ENCODE results near the gene NEUROD6. TPM values are rescaled to one million over a fixed set of nuclear protein-coding genes. Genes with fewer than 3 reads are reported as not detected.

NEUROD6 gene
- polyA plus RNA-seq, 3 donors, result not detected

- WGBS (ENCODE audit: insufficient coverage), result no CpG with 5 or more reads among the region's 5 CpGs
- no peaks in the 10 kb centered on the region for H3K36me3 ChIP-seq (replicated peaks in 1 of 2; ENCODE audit: control insufficient read depth in 1 of 2, insufficient read depth in 2 of 2, low read length in 2 of 2)
- H3K4me2 ChIP-seq (replicated peaks; ENCODE audit: extremely low read depth, low read length, poor library complexity, severe bottlenecking), result no peak overlapping the region
- H3K79me2 ChIP-seq (ENCODE audit: insufficient read depth, low read length), result no peaks in the 10 kb centered on the region
- Mint-ChIP-seq H3K4me3 (no peak overlapping the region), H3K9me3 (peaks cover 0 to 2% (median 0%) of the 10 kb centered on the region in 7 donors), H3K36me3 (no peaks in the 10 kb centered on the region), H3K27ac (no peak overlapping the region), H3K4me1 (no peaks in the 10 kb centered on the region), H3K27me3 (ENCODE audit: low read depth in 3 of 3) (peaks cover 0 to 3% (median 0%) of the 10 kb centered on the region in 3 donors)
- H3K4me3 ChIP-seq (replicated peaks in 1 of 3; ENCODE audit: low read depth in 2 of 3, low read length in 3 of 3), result no peak overlapping the region
- no peak overlapping the region for H2AFZ ChIP-seq (ENCODE audit: insufficient read depth, low read depth, low read length, poor library complexity, severe bottlenecking)
- no peak for TF ChIP-seq CTCF (IDR thresholded peaks at IDR 0.05)
- no peaks in the 10 kb centered on the region for H3K9me3 ChIP-seq (replicated peaks in 1 of 2; ENCODE audit: control insufficient read depth in 1 of 2, insufficient read depth in 1 of 2, low read length in 2 of 2)
- DNase-seq, result no peak
- H3K9ac ChIP-seq (ENCODE audit: insufficient read depth, low read length, poor library complexity, severe bottlenecking), result no peak overlapping the region
- intact Hi-C loops (cut with micrococcal nuclease), result no loop called here
- no peaks in the 10 kb centered on the region for H4K20me1 ChIP-seq (ENCODE audit: insufficient read depth, low read length)
- no peaks in the 10 kb centered on the region for H3K27me3 ChIP-seq (ENCODE audit: control insufficient read depth in 2 of 2, insufficient read depth in 2 of 2, low read length in 2 of 2)
- H3K27ac ChIP-seq (ENCODE audit: low read depth in 1 of 2, low read length in 2 of 2), result no peak overlapping the region
- H3K4me1 ChIP-seq (ENCODE audit: control insufficient read depth in 1 of 2, insufficient read depth in 2 of 2, low read length in 2 of 2), result no peaks in the 10 kb centered on the region
Observed at GRCh38 chr7:31308652-31309051, 31.9 kb downstream of the NEUROD6 start.

- no peak overlapping the region for H3K27ac Mint-ChIP-seq
- 100% methylated on average over 3 of the region's 7 CpGs for WGBS (ENCODE audit: insufficient coverage)
Observed at GRCh38 chr7:31307972-31308371, 32.6 kb downstream of the NEUROD6 start.

More at GRCh38 chr7:31307972-31308371, 32.6 kb downstream of the NEUROD6 start:
- TF ChIP-seq CTCF (IDR thresholded peaks at IDR 0.05), result no peak
- no peaks in the 10 kb centered on the region for H3K4me1 ChIP-seq (ENCODE audit: control insufficient read depth in 1 of 2, insufficient read depth in 2 of 2, low read length in 2 of 2)
- H3K9me3 ChIP-seq (replicated peaks in 1 of 2; ENCODE audit: control insufficient read depth in 1 of 2, insufficient read depth in 1 of 2, low read length in 2 of 2), result no peaks in the 10 kb centered on the region
- no peaks in the 10 kb centered on the region for H3K36me3 ChIP-seq (replicated peaks in 1 of 2; ENCODE audit: control insufficient read depth in 1 of 2, insufficient read depth in 2 of 2, low read length in 2 of 2)
- H3K9ac ChIP-seq (ENCODE audit: insufficient read depth, low read length, poor library complexity, severe bottlenecking), result no peak overlapping the region
- no peak for DNase-seq
- no peak overlapping the region for H3K4me3 Mint-ChIP-seq
- H3K27ac ChIP-seq (ENCODE audit: low read depth in 1 of 2, low read length in 2 of 2), result no peak overlapping the region
- no peaks in the 10 kb centered on the region for H3K79me2 ChIP-seq (ENCODE audit: insufficient read depth, low read length)
- peaks cover 0 to 3% (median 0%) of the 10 kb centered on the region in 3 donors for H3K27me3 Mint-ChIP-seq (ENCODE audit: low read depth in 3 of 3)
- no peak overlapping the region for H2AFZ ChIP-seq (ENCODE audit: insufficient read depth, low read depth, low read length, poor library complexity, severe bottlenecking)
- no peaks in the 10 kb centered on the region for H3K36me3 Mint-ChIP-seq
- H4K20me1 ChIP-seq (ENCODE audit: insufficient read depth, low read length), result no peaks in the 10 kb centered on the region
- no peak overlapping the region for H3K4me3 ChIP-seq (replicated peaks in 1 of 3; ENCODE audit: low read depth in 2 of 3, low read length in 3 of 3)
- H3K4me1 Mint-ChIP-seq, result no peaks in the 10 kb centered on the region
- intact Hi-C loops (cut with micrococcal nuclease), result no loop called here
- H3K9me3 Mint-ChIP-seq, result peaks cover 0 to 2% (median 0%) of the 10 kb centered on the region in 7 donors
- H3K27me3 ChIP-seq (ENCODE audit: control insufficient read depth in 2 of 2, insufficient read depth in 2 of 2, low read length in 2 of 2), result no peaks in the 10 kb centered on the region
- no peak overlapping the region for H3K4me2 ChIP-seq (replicated peaks; ENCODE audit: extremely low read depth, low read length, poor library complexity, severe bottlenecking)
